HG03064 (cell line): ENCODE measurements around the gene DNAJB5.

Source experiments
- ATAC-seq: cut with Tn5 transposase; IDR thresholded peaks from one replicate; pipeline ENCODE4 v1.9.1; 2021; ENCODE audit warnings: low read depth; ENCODE audit not compliant: unreplicated experiment

Gene DNAJB5

GRCh38 chr9:34983209-34983608 lies 6.3 kb upstream of the DNAJB5 start:
- peak; percentile 57 for ATAC-seq

- ATAC-seq: no peak
These were observed 5.5 kb upstream of the DNAJB5 start for GRCh38 chr9:34984049-34984448.

- ATAC-seq: no peak
These were observed 4.1 kb upstream of the DNAJB5 start for GRCh38 chr9:34985311-34985899.

- no peak for ATAC-seq
These were observed 3.0 kb upstream of the DNAJB5 start for GRCh38 chr9:34986540-34987047.

GRCh38 chr9:34987160-34987901 lies 2.2 kb upstream of the DNAJB5 start:
- ATAC-seq: no peak

GRCh38 chr9:34988218-34989002 lies 1.1 kb upstream of the DNAJB5 start:
- no peak for ATAC-seq

- ATAC-seq: no peak
These were observed 546 bp downstream of the DNAJB5 start for GRCh38 chr9:34989946-34990635.

GRCh38 chr9:34990908-34991606 lies 1.5 kb downstream of the DNAJB5 start:
- no peak for ATAC-seq

GRCh38 chr9:34991607-34992375 lies 2.2 kb downstream of the DNAJB5 start:
- ATAC-seq: no peak

GRCh38 chr9:34992376-34992951 lies 2.9 kb downstream of the DNAJB5 start:
- no peak for ATAC-seq

GRCh38 chr9:34993502-34994259 lies 4.1 kb downstream of the DNAJB5 start:
- ATAC-seq: no peak

GRCh38 chr9:34994260-34994899 lies 4.8 kb downstream of the DNAJB5 start:
- no peak for ATAC-seq

GRCh38 chr9:34994900-34995669 lies 5.5 kb downstream of the DNAJB5 start:
- ATAC-seq: no peak

- no peak for ATAC-seq
These were observed 6.1 kb downstream of the DNAJB5 start for GRCh38 chr9:34995670-34996060.

- ATAC-seq: no peak
These were observed 6.8 kb downstream of the DNAJB5 start for GRCh38 chr9:34996181-34996904.

- no peak for ATAC-seq
These were observed 7.3 kb downstream of the DNAJB5 start for GRCh38 chr9:34996905-34997279.

- no peak for ATAC-seq
These were observed 7.8 kb downstream of the DNAJB5 start for GRCh38 chr9:34997379-34997781.
